ENCODE results near the gene POU2F1. TPM values are rescaled to one million over a fixed set of nuclear protein-coding genes. Genes with fewer than 3 reads are reported as not detected.
"Not testable (repeated sequence)": the region's sequence is repeated elsewhere in the genome, so short reads cannot be mapped to it uniquely, and the experiment has no call there.

POU2F1 gene
- total and polyA plus RNA-seq, 2 experiments from 2014 or later = 9.2 to 21.9 TPM

DNA sequence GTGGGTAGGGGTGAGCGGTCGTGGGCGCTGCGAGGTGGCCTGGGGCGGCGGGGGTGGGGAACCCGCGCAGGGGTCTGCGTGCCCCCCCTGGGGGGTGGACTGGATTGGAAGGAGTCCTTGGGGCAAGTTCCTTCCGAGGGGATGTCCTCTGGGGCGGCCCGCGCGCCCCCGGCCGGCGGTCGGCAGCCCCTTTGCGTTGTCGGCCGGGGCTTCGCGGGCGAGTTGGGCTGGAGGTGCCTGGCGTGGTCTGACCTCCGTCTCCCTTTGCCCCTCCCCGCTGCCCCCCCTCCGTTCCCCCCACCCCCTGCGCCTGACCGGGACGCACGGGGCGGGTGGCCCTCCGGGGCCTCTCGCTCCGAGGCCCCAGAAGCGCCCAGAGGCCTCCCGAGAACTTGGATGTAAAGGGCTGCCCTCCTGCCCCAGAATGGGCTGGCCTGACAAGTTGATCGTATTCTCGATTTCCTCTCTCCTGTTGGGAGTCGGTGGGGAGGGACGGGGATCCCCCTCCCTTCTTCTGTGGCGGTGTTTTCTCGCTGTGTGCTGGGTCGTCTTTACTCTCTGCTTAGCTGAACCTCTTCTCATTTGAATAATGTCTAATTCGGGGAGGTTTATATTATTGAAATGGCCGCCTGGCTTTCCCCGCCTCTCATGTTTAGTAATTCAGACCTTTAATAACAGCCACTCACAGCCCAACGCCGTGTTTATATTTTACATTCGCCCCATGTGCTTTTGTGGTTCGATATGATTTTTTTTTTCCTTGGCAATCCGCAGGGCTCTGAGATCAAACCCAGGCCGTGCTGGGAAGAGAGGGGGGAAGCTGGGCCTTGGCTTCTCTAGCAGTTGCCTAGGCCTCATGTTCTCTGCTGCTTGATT, 1.3 kb downstream of the POU2F1 start:
- Histone ChIP-seq H3K27me3 (no peaks in the 10 kb centered on the region), H3K27ac (peak overlapping the region; percentile 93), H3K9me3 (ENCODE audit: low read depth) (no peaks in the 10 kb centered on the region), H3K36me3 (no peaks in the 10 kb centered on the region), H3K4me3 (peak overlapping the region; percentile 96), H3K4me1 (ENCODE audit: low read depth) (peaks cover 32% of the 10 kb centered on the region)
- TF ChIP-seq, protein P1, sequence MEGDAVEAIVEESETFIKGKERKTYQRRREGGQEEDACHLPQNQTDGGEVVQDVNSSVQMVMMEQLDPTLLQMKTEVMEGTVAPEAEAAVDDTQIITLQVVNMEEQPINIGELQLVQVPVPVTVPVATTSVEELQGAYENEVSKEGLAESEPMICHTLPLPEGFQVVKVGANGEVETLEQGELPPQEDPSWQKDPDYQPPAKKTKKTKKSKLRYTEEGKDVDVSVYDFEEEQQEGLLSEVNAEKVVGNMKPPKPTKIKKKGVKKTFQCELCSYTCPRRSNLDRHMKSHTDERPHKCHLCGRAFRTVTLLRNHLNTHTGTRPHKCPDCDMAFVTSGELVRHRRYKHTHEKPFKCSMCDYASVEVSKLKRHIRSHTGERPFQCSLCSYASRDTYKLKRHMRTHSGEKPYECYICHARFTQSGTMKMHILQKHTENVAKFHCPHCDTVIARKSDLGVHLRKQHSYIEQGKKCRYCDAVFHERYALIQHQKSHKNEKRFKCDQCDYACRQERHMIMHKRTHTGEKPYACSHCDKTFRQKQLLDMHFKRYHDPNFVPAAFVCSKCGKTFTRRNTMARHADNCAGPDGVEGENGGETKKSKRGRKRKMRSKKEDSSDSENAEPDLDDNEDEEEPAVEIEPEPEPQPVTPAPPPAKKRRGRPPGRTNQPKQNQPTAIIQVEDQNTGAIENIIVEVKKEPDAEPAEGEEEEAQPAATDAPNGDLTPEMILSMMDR (IDR thresholded peaks at IDR 0.05; ENCODE audit: low read depth, low read length) = no peak
- peak; percentile 80 to 84 for DNase-seq (ENCODE audit: low read depth in 1 of 2, low spot score in 1 of 2)

GRCh38 chr1:167223144-167224103, 2.7 kb downstream of the POU2F1 start:
- Histone ChIP-seq H3K27me3 (no peaks in the 10 kb centered on the region), H3K4me1 (ENCODE audit: low read depth) (peaks cover 43% of the 10 kb centered on the region), H3K27ac (peak overlapping the region; percentile 93), H3K9me3 (ENCODE audit: low read depth) (no peaks in the 10 kb centered on the region), H3K4me3 (peak overlapping the region; percentile 96), H3K36me3 (no peaks in the 10 kb centered on the region)
- no peak for DNase-seq (ENCODE audit: low read depth in 1 of 2, low spot score in 1 of 2)
- TF ChIP-seq, protein P1 (IDR thresholded peaks at IDR 0.05; ENCODE audit: low read depth, low read length) = no peak

DNA sequence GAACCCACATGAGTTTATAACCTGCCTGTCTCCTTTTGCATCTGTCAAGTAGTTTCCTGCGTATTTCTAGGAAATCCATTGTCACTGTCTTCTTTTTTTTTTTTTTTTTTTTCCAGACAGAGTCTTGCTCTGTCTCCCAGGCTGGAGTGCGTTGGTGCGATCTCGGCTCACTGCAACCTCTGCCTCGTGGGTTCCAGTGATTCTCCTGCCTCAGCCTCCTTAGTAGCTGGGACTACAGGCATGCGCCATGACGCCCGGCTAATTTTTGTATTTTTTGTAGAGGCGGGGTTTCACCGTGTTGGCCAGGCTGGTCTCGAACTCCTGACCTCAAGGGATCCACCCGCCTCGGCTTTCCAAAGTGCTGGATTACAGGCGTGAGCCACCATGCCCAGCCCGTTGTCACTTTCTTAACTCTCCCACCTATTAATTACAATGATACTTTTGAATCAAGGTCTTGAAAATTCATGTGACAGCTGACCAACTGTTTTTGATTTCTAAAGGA, 4.1 kb downstream of the POU2F1 start:
- not testable (repeated sequence) for H3K27me3 ChIP-seq; H3K27ac ChIP-seq; DNase-seq (ENCODE audit: low read depth in 1 of 2, low spot score in 1 of 2); H3K4me3 ChIP-seq; H3K9me3 ChIP-seq (ENCODE audit: low read depth); H3K36me3 ChIP-seq
- H3K4me1 ChIP-seq (ENCODE audit: low read depth) = peaks cover 43% of the 10 kb centered on the region

DNA sequence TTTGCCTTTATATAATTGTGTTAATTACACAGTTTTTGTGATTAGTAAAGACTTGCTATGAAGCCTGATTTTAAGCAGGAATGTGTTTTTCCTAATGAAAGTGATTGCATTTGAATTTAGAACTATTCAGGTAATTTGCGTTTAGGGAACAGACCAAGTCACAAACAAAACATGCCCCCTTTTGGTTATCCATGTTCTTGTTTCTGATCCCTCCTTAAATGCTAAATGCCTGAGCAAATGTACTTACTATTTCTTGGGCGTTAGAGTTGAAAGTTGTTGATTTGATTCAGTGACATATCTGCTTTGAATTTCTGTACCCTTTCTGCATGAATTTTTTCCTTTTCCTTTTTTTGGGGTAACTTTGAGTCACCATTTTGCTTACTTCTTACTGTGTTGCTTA, 5.2 kb downstream of the POU2F1 start:
- Histone ChIP-seq H3K9me3 (ENCODE audit: low read depth) (no peaks in the 10 kb centered on the region), H3K4me1 (ENCODE audit: low read depth) (peaks cover 43% of the 10 kb centered on the region), H3K36me3 (no peaks in the 10 kb centered on the region), H3K27ac (peak overlapping the region; percentile 21), H3K27me3 (no peaks in the 10 kb centered on the region), H3K4me3 (no peak overlapping the region)
- TF ChIP-seq, protein P1 (IDR thresholded peaks at IDR 0.05; ENCODE audit: low read depth, low read length) = no peak
- no peak for DNase-seq (ENCODE audit: low read depth in 1 of 2, low spot score in 1 of 2)

- no peaks in the 10 kb centered on the region for H3K36me3 ChIP-seq
- peak in 1 of 2 donors; percentile 32 for DNase-seq (ENCODE audit: low read depth in 1 of 2, low spot score in 1 of 2)
- H3K4me1 ChIP-seq (ENCODE audit: low read depth) = peaks cover 38% of the 10 kb centered on the region
- peak overlapping the region; percentile 38 for H3K27ac ChIP-seq
- no peaks in the 10 kb centered on the region for H3K9me3 ChIP-seq (ENCODE audit: low read depth)
- no peaks in the 10 kb centered on the region for H3K27me3 ChIP-seq
- H3K4me3 ChIP-seq = no peak overlapping the region
- TF ChIP-seq, protein P1 (IDR thresholded peaks at IDR 0.05; ENCODE audit: low read depth, low read length) = no peak
These were observed 7.3 kb downstream of the POU2F1 start for GRCh38 chr1:167227934-167228378.

Measured in cardiac muscle cell (in vitro differentiated cells and primary cell).